ENCODE results near the gene FCRLA.

FCRLA gene

GRCh38 chr1:161719325-161719611, 12.2 kb downstream of the FCRLA start:
- TF ChIP-seq CTCF (IDR thresholded peaks at IDR 0.05): no peak

GRCh38 chr1:161720422-161720821, 13.4 kb downstream of the FCRLA start:
- no peak for TF ChIP-seq CTCF (IDR thresholded peaks at IDR 0.05)

GRCh38 chr1:161720956-161721737, 14.1 kb downstream of the FCRLA start, which contains the start of gene FCRLB:
TSS of gene FCRLB (plus strand) at chr1:161721544. CDS start at chr1:161722673, 1,129 bp downstream.
- TF ChIP-seq CTCF (IDR thresholded peaks at IDR 0.05): no peak

GRCh38 chr1:161721738-161722343, 14.8 kb downstream of the FCRLA start:
- TF ChIP-seq CTCF (IDR thresholded peaks at IDR 0.05): no peak

GRCh38 chr1:161722406-161722805, 15.4 kb downstream of the FCRLA start:
- no peak for TF ChIP-seq CTCF (IDR thresholded peaks at IDR 0.05)

- no peak for TF ChIP-seq CTCF (IDR thresholded peaks at IDR 0.05)
These were observed 16.6 kb downstream of the FCRLA start for GRCh38 chr1:161723459-161724141.

GRCh38 chr1:161725908-161726472, 19.0 kb downstream of the FCRLA start:
- TF ChIP-seq CTCF (IDR thresholded peaks at IDR 0.05): no peak

Data from LNCAP (cell line).